Stimulated activated CD8-positive, alpha-beta memory T cell treated with anti-CD3 and anti-CD28 coated beads, Interleukin-15, amount 100 ng/mL, for 48 hours (primary cell): ENCODE results near the gene GPRIN1.

Source experiments
- DNase-seq, 2 donors: peaks; one replicate each; pipeline ENCODE4 v3.0.0-alpha.2; 2020; ENCODE audit warnings: low read depth in 2 of 2

Gene GPRIN1

DNA sequence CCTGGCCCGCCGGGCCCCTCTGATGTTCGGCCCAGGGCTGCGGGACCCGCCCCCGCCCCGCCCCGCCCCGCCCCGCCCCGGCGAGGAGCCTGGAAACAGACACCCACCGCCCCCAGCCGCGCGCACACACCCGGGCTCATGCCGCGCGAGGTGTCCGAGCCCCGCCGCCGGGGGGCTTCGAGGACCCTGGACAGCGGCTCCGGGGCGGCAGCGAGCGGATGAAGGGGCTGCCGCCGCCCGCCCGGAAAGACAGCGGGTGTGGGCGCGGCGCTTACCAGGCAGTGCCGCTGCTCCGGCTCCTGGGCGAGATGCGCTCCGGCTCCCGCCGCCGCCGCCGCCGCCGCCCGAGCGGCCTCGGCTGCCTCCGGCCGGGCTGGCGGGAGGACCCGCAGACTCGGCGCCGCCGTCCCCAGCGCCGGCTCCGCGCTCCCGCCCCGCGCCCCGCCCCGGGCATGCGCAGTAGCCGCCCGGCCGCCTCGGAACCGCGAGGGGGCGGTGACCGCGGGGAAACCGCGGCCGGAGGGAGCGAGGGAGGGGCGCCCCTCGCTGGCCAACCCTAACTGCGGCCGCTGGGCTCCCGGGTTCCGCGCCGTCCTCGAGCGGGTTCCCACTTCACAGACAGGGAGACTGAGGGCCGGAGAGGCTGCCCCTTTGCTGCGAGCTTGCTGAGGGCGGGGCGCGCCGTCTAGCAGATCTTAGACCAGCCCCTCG is at the start of gene GPRIN1:
GPRIN1 (minus strand) TSS at position 433 of the 711 bp plus-strand sequence. CDS start 10,322 bp downstream, outside the sequence.
- peak; percentile 47 to 57 for DNase-seq

DNA sequence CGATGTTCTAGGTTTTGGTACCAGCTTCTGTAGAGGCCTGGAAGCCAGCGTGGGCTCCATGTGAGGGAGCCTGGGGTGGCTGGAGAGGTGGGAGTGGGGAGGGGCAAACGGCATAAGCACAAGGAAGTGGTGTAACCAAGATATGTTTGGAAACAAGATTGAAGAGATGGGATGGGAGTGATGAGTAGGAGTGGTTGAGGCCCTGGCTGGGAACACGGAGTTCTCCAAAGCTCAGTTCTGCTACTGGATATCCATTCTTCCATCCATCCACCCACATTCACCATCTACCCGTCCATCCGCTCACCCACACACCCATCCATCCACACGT is 49.5 kb upstream of the GPRIN1 start:
- no peak for DNase-seq

DNA sequence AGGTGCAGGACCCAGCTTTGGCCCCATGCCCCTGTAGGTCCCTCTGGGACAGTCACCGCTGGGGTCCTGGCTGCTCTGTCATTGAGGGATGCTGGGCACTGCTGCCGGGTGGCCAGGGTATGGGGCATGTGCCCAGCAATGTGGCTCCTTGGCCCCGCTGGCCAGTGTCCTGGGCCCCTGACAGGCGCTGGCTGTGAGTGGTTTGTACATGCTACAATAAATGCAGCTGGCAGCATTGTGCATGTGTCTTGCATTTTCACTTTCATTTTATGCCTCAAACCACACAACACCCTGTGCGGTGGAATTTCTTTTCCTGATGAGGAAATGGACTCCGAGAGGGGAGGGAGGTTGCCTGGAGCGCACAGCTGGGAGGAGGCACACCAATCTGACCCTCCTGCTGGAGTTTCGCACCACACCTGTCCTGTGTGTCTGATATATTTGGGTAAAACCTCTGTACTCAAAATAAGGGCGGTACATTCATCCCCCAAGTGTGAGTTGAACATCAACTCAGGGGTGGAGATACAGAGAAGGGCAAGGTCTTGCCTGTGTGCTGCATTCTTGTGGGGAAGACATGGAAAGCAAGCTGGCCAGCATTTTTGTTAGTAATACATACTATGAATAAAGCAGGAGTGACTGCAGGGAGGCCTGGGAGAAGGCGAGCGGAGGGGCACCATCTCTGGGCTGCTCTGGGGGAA is 49.0 kb upstream of the GPRIN1 start:
- DNase-seq: no peak

DNA sequence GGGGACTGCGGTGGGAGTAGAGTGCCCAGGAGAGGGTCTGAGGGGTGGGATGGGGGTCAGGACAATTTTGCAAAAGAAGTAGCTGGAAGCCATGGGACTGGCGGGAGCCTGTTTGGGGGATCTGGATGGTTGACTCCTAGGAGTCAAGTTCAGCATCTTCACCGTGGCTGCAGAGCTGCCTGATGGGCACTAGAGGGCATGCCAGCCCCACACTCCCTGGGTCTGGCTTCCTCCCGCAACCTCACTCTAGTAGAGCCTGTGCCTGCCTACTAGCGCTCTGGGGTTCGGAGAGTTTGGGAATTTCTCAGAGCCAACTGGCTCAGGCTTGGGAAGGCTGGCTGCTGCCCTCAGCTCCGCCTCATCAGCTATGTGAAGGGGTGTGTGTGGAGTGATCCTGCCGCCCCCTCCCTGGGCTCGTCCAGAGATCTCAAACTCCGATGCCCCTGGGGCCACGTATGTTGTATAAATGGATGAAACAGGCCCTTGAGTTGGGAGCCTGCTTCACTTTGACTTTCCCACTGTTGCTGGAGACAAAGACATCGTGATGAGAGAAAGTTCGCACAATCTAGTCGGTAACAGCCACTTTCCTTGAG is 48.1 kb upstream of the GPRIN1 start:
- DNase-seq: peak; percentile 34 to 52

DNA sequence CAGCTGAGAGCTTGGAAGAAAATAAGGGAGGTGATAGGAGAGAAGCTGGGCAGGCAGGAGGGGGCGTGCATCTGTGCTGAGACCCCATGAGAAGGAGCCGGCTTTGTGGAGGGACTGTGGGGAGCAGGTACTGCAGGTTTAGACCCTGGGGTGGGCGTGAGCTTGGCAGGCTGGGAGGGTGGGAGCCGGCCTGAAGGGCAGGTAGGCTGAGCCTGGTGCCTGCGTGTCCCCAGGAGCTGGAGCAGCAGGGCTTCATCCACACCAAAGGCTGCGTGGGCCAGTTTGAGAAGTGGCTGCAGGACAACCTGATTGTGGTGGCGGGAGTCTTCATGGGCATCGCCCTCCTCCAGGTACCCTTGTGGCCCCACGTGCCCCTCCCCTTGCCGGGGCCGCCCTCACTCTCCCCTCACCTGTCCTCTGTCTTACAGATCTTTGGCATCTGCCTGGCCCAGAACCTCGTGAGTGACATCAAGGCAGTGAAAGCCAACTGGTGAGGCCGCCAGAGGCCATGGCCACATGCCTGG is 46.6 kb upstream of the GPRIN1 start:
- DNase-seq: no peak

DNA sequence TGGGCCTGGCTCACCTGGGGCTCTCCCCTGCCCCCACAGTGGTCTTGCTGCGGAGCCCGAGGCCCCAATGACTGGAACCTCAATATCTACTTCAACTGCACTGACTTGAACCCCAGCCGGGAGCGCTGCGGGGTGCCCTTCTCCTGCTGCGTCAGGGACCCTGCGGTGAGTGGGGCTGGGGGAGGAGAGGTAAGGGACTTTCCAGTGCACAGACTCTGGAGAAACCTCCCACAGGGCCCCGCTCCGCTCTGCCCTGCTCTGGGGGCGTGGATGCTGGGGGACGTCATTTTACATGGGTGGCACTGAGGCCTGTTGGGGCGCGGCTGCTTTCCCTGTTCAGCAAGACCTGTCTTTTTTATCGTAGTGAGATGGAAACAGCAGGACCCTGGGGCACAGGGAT is 44.9 kb upstream of the GPRIN1 start:
- no peak for DNase-seq

DNA sequence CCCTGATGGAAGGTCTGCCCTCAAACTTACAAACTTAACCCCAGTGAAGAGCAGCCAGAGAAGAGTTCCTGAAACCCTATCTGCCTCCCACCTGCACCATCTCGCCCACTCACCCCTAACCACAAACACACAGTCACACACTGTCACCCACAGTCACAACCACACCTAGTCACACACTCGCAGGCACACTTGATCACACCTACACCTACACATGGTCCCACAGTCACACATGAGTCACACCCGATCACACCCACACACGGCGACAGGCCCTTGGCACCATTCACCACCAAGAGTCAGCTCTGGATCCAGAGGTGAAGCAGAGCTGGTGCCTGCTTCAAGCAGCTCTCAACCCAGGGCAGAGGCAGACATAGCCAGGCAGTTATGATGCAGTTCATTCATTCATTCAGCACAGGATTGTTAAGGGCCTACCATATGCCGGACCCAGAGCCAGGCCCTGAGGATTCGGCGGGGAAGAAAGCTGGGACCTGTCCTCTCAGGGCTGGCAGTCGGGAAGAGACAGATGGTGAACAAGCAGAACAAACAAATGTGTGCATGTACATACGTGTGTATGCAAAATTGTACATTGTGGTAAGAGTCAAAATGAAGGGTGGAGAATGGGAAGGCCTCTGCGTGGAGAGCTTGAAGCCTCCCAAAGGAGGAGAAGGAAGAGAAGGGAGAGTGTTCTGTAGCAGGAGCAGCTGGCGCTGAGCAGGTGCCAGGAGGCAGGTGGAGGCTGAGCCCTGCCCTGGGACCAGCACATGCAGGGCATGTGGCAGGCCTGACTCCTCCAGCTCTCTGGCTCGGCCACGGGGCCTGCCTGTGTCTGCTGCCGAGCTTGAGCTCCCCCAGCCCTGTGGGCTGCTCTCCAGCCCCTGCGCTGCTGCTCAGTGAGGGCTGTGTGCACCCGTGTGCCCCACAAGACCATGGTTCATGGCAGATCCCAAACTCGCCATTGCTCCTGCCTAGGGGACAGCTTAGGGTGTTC is 43.7 kb upstream of the GPRIN1 start:
- peak; percentile 79 to 81 for DNase-seq

DNA sequence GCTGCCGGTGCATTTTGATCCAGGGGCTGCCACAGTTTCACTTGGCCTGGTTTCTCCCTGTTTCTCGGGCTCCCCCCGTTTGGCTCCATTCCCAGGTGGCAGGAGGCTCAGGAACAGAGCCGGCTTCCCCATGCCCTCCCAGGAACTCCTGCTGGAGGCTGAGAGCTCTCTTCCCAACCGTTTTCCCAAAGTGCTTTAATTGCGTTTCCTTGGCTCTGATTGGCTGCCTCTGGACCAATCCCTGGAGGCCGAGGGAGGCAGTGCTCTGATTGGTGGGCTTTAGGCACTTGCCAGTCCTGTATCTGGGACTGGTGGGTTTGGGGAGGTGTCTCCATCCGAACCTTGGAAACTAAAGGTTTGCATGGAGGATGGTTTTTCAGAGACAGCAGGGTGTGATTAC is 42.2 kb upstream of the GPRIN1 start:
- no peak for DNase-seq

DNA sequence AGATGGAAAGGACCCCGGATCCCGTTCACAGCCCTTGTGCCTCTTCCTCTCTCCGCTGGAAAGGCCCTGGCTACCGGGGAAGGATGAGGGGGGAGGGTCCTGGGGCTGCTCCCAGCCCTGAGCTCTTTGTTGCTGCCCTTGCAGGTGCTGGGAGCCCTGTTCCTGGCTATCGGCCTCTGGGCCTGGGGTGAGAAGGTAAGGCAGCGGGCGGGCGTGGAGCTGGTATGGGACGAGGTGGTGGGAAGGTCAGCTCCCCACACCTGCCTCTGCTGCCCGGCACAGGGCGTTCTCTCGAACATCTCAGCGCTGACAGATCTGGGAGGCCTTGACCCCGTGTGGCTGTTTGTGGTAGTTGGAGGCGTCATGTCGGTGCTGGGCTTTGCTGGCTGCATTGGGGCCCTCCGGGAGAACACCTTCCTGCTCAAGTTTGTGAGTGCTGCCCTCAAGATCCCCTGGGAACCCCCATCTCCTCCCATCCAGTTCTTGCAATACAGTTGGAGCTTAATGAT is 41.6 kb upstream of the GPRIN1 start:
- DNase-seq: no peak

DNA sequence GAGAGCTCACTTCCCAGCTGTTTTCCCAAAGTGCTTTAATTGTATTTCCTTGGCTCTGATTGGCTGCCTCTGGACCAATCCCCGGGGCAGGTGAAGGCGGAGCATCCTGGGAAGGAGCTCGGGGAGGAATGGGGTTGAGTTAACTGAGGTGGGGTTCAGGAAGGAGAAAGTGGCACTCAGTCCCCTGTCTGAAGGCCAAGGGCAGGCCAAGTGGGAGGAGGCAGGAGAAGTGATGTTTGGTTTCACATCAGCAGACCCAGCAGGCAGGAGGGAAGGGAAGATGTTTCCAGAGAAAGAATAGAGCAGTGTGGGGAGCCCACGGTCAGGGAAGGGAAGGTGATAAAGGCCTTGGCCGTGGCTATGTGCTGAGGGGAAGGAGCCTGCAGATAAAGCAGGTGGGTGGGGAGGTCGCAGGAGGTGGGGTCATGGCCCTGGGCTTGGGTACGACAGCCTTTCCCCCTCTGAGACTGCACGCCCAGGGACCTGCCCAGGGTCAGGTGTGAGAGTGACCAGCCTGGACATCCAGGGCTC is 40.5 kb upstream of the GPRIN1 start:
- no peak for DNase-seq

DNA sequence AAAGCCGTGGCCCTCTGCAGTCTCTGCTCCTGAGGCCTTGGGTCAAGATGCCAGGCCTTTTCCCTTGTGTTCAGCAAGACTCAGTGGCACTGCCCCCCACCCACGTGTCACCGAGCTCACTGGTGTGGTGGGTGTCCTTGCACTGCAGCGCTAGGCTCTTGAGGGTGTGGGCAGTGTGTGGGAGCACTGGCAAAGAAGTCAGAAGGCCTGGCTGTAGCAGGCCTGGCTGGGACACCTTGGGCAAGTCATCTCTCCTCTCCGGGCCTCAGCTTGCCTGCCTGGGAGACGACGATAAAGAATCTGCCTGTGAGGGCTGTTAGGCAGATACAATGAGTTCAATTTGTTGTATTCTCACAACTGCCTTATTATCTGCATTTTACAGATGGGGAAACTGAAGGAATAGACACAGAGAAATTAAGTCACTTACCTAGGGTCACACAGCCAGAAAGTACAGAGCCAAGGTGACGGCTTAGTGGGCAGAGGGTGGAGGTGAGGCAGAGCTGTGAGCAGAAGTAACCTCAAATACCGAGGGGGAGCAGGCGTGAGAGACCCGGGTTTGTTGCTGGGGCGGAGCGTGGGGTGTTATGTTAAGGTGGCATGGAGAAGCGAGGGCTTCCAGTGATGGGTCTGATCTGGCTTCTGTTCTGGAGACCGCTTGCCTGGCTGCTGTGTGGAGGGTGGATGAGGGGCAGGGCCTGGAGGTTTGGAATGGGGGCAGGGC is 38.7 kb upstream of the GPRIN1 start:
- no peak for DNase-seq

DNA sequence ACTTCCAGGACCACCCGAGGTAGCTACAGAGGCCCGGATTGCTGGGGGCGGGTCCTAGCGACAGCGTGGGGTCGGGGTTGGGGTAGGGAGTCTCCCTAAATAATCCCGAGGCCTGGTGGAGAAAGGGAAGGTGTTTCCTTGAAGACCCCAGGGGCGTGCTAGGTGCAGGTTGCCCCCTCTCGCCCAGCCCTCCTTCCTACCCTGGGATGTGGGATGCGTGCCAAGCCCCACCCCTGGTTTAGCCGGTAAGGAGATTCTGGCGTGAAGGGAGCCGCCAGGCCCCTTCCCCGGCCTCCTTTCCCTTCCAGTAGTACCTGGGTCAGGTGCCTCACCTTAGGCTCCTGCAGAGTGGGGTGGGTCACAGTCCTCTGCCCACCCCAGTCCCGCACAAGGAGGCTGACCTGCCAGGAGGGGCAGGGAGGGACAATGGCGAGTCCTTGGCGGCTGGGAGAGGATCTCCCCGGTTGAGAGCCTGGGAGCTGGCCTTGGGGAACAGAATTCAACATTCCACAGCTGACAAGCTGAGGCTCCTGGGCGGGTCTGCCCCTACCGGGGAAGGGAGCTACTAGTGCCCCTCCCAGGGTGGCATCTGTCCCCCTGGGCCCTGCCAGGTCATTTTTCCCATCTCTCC is 38.0 kb upstream of the GPRIN1 start:
- no peak for DNase-seq

DNA sequence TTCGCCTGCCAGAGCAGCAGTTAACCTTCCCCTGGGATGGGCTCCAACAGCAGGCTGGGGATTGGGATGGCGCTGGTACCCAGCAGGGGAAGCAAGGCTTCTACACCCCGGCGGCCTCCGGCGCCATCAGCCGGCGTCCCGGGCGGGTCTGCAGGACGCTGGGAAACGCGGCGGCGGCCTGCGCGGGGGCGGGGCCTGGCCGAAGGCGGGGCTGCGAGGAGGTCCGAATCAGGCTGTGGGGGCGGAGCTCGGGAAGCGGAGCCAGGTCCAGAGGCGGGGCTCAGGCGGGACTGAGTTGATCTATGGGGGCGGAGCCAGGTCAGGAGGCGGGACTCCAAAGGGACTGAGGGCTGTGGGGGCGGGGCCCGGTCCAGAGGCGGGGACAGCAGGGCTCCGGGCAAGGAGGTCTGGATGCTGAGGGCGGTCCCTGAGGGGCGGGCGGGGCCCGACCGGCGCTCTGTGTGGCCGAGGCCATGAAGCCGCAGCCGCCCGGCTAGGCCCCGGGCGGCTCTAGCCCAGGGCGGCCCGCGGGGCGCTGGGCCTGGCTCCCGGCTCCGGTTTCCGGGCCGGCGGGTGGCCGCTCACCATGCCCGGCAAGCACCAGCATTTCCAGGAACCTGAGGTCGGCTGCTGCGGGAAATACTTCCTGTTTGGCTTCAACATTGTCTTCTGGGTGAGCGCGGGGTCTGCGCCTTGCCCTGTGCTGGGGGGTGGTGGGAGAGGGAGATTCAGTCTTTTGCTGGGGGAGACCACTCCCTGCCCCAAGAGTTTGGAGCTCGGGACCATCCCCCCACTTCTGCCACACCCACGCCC is 37.3 kb upstream of the GPRIN1 start, which contains the start of gene TSPAN17:
TSPAN17 (plus strand) TSS at position 455 of the 813 bp plus-strand sequence; CDS start at position 587, 132 bp downstream.
- DNase-seq: peak; percentile 100

DNA sequence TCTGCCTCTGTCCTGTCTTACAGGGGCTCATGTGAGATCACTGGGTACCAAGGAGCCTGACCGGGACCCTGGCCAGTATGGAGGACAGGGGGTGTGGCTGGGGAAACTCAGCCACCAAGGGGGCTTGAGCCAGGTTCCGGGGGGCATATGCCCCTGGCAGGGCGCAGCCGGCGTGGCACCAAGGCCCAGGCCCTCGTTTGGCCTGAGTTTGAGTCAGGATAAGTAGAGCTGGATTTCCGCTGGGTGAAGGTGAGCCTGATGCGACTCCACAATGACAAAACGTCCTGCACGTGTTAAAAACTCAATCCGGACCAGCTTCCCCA is 36.7 kb upstream of the GPRIN1 start:
- no peak for DNase-seq

DNA sequence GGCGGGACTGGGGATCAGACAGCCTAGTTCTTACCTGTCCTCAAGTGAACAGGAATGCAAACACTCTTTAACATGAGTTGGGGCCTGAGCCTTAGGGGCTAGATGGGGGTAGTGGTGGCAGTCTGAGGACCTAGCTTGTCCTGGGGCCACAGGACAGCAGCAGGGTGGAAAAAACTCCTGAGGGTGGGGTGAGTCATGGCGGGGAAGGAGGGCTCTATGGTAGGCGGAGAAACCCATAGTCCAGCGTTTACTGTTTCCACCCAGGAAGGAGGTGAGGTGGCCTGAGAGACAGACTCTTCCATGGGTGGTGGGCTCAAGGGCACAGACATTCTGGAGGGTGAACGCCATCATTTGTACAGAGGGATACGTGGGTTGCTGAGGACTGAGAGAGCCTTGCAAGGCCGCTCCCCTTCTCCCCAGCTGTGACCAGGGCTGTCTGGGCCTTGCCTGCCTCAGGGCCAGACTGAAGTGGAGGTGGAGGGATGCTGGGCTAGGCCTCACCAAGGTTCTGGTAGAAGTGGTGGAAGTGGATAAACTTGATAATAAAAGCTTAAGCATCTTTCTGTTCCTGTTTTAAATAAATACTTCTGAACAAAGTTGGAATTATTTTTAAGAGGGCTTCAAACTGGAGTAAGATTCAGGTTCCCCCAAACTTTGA is 36.2 kb upstream of the GPRIN1 start:
- no peak for DNase-seq

DNA sequence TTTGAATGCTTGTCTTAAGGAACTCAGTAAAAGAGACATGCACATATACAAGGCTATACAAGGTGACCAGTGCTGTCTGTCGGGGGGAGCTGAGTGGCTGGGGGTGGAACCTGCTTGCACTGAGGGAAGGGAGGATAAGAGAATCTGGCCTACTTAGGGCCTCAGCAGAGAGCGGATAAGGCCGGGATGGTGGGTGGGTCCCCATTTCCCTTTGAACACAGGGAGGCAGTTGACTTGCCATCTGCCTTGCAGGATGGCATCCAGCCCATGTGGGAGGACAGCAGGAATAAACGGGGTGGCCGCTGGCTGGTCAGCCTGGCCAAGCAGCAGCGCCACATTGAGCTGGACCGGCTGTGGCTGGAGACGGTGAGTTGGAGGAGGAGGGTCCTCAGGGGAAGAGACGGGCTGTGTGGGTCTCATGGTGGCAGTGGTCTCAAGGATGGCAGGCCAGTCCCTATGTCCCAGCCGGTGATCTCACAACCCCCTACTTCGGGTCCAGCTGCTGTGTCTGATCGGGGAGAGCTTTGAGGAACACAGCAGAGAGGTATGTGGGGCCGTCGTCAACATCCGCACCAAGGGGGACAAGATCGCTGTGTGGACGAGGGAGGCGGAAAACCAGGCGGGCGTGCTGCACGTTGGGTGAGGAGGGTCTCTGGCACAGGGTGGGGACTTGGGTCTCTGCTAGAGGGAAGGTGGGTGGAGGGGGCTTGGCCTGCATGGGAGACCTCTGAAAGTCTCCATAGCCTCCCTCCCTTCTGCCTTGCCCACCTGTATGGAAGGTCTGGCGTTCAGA is 35.1 kb upstream of the GPRIN1 start:
- DNase-seq: no peak

DNA sequence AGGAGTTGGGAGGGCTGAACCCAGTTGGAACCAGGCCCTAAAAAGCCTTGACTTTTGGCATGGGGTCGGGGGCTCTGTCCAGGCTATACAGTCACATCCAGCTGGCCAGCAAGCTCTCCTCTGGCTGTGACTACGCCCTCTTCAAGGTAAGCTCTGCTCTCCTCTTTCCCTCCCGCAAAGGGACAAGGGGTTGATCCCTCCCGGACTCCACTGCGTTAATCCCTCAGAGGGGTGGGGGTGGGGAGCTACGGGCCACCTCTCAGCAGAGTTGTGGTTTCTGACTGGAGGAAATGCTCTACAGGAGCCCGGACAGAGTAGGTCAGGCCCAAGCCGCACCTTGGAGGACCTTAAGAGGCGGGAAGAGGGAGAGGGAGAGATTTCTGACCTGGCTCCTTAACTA is 34.3 kb upstream of the GPRIN1 start:
- no peak for DNase-seq
